ENCODE measurements around the gene HMX2.

DNA sequence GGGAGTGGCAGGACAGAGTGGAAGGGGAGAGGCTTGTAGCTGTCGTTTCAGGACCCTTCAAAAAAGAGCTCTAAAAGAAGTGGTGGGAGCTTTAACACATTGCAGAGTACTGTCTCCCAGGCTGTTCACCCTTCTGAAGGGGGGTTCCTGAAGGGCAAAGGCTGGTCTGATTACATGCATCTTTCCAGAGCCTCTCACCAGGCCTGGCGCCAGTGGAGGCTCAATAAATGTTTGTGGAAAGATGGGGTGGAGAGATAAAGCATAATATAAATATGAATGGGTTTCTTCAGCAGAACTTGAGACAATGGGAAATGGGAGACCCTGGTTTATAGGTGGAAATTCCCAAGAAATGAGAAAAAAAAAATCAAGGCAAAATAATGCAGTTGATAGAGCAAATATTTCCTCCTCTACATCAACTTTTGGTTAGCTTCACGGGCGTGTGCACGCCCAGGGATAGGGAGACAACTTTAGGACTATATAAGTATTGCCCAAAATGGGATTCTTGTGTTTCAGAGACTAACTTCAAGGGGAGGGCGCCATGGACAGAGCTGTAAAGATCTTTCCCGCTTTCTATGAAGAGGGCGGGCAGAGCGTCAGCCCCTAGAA lies 5.7 kb downstream of the HMX2 start:
- TF ChIP-seq CTCF (IDR thresholded peaks at IDR 0.05) = no peak
- TF ChIP-seq TCF7L2 (IDR thresholded peaks at IDR 0.05; ENCODE audit: low read depth, low read length) = no peak
- TF ChIP-seq REST (IDR thresholded peaks at IDR 0.05; ENCODE audit: insufficient read depth in 1 of 2, low read depth in 2 of 2, low read length in 1 of 2) = no peak
- TF ChIP-seq POLR2AphosphoS5 (IDR thresholded peaks at IDR 0.05; ENCODE audit: low read depth, low read length) = no peak

Data from Panc1 (cell line).